MCF 10A (cell line): ENCODE data around the gene PDIA5. TPM values are rescaled to one million over a fixed set of nuclear protein-coding genes. Genes with fewer than 3 reads are reported as not detected.

Experiments
- BruUV-seq: library from RNA; stranded (reverse); fragments of 400-500 nt; replicated peaks from 2 replicates; lab custom pipeline; 2021; lab: Mats Ljungman, UMichigan
- CTCF ChIA-PET: fragments of 300-600 bp; sonication (Branson Sonifier 250); formaldehyde crosslinking; extraction: SDS; loops from one replicate; lab custom pipeline; 2021; ENCODE audit warnings: antibody characterized with exemption, inconsistent platforms; lab: Yijun Ruan, JAX
- POLR2A ChIA-PET: fragments of 300-600, 350-650 bp; sonication (Branson Sonifier 250); formaldehyde crosslinking; extraction: SDS; loops from one replicate; lab custom pipeline; 2020; ENCODE audit warnings: antibody characterized with exemption, inconsistent platforms; lab: Yijun Ruan, JAX
- DNase-seq: peaks from one replicate; pipeline ENCODE4 v3.0.0-alpha.2; 2018; ENCODE audit not compliant: unreplicated experiment
- H3K27ac Mint-ChIP-seq: one replicate; pipeline ENCODE4 v1.8.0; 2022; ENCODE audit warnings: mild to moderate bottlenecking, low read depth, mixed read lengths; ENCODE audit not compliant: unreplicated experiment
- H3K27me3 Mint-ChIP-seq: one replicate; pipeline ENCODE4 v1.8.0; 2022; ENCODE audit warnings: mixed read lengths; ENCODE audit not compliant: insufficient read depth, unreplicated experiment
- H3K36me3 Mint-ChIP-seq: one replicate; pipeline ENCODE4 v1.8.0; 2022; ENCODE audit warnings: mild to moderate bottlenecking, moderate library complexity, mixed read lengths; ENCODE audit not compliant: insufficient read depth, unreplicated experiment
- H3K4me1 Mint-ChIP-seq: one replicate; pipeline ENCODE4 v1.8.0; 2022; ENCODE audit warnings: mixed read lengths; ENCODE audit not compliant: insufficient read depth, unreplicated experiment
- H3K4me3 Mint-ChIP-seq: one replicate; pipeline ENCODE4 v1.8.0; 2022; ENCODE audit warnings: mild to moderate bottlenecking, moderate library complexity, mixed read lengths; ENCODE audit not compliant: unreplicated experiment
- H3K9me3 Mint-ChIP-seq: one replicate; pipeline ENCODE4 v1.8.0; 2022; ENCODE audit warnings: mixed read lengths; ENCODE audit not compliant: unreplicated experiment
- intact Hi-C: fragments of 100-400 bp; cut with micrococcal nuclease; formaldehyde crosslinking; loops from 2 replicates; pipeline ENCODE4 v1.14.1; 2022
- total RNA-seq: library from RNA; stranded (reverse); gene quantifications from 2 replicates; pipeline ENCODE4 v1.2.3, GENCODE V29; 2022
- TF ChIP-seq, protein P1 (sequence below): fragments of 200-600 bp; IDR thresholded peaks from one replicate; pipeline ENCODE4 v1.8.0; 2022; ENCODE audit warnings: antibody characterized with exemption, mild to moderate bottlenecking; ENCODE audit not compliant: unreplicated experiment

Gene PDIA5
- total RNA-seq, 1 experiment from 2014 or later: 47.7 TPM

- ChIA-PET POLR2A (interaction anchor here (0.8 to 1.6 kb wide), 2 partner anchors 10 to 15 kb away, joined by 3 to 4 read pairs; no protein-coding TSS in a partner anchor), CTCF (interaction anchor here (0.6 to 1.4 kb wide), 2 partner anchors 24 to 130 kb away, joined by 3 to 6 read pairs; no protein-coding TSS in a partner anchor)
- DNase-seq: no peak
- no TSS peak for BruUV-seq
- H3K36me3 Mint-ChIP-seq: peaks cover 50% of the 10 kb centered on the region
- H3K27ac Mint-ChIP-seq: no peak overlapping the region
- H3K9me3 Mint-ChIP-seq: no peaks in the 10 kb centered on the region
- intact Hi-C loops: no loop called here
- no peak overlapping the region for H3K4me3 Mint-ChIP-seq
- TF ChIP-seq, protein P1, sequence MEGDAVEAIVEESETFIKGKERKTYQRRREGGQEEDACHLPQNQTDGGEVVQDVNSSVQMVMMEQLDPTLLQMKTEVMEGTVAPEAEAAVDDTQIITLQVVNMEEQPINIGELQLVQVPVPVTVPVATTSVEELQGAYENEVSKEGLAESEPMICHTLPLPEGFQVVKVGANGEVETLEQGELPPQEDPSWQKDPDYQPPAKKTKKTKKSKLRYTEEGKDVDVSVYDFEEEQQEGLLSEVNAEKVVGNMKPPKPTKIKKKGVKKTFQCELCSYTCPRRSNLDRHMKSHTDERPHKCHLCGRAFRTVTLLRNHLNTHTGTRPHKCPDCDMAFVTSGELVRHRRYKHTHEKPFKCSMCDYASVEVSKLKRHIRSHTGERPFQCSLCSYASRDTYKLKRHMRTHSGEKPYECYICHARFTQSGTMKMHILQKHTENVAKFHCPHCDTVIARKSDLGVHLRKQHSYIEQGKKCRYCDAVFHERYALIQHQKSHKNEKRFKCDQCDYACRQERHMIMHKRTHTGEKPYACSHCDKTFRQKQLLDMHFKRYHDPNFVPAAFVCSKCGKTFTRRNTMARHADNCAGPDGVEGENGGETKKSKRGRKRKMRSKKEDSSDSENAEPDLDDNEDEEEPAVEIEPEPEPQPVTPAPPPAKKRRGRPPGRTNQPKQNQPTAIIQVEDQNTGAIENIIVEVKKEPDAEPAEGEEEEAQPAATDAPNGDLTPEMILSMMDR: no peak
- H3K27me3 Mint-ChIP-seq: no peaks in the 10 kb centered on the region
- peaks cover 14% of the 10 kb centered on the region for H3K4me1 Mint-ChIP-seq
These were observed 27.9 kb downstream of the PDIA5 start for GRCh38 chr3:123094516-123095313.

DNA sequence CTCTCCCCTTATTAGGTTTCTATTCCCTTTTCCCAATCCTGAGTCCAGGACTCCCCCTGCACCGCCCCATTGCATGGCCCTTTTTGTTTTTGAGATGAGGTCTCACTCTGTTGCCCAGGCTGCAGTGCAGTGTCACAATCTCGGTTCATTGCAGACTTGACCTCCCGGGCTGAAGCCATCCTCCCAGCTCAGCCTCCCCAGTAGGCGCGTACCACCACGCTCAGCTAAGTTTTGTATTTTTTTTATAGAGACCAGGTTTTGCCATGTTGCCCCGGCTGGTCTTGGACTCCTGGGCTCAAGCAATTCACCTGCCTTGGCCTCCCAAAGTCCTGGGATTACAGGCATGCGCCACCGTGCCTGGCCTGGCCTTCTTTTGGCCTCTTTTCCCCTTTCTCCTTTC, 29.3 kb downstream of the PDIA5 start:
- no peak overlapping the region for H3K27ac Mint-ChIP-seq
- no TSS peak for BruUV-seq
- H3K27me3 Mint-ChIP-seq: no peaks in the 10 kb centered on the region
- TF ChIP-seq, protein P1: no peak
- H3K36me3 Mint-ChIP-seq: peaks cover 54% of the 10 kb centered on the region
- no peak for DNase-seq
- intact Hi-C loops: no loop called here
- no peak overlapping the region for H3K4me3 Mint-ChIP-seq
- H3K4me1 Mint-ChIP-seq: peaks cover 14% of the 10 kb centered on the region
- CTCF ChIA-PET: no interaction called here
- POLR2A ChIA-PET: no interaction called here
- H3K9me3 Mint-ChIP-seq: no peaks in the 10 kb centered on the region

DNA sequence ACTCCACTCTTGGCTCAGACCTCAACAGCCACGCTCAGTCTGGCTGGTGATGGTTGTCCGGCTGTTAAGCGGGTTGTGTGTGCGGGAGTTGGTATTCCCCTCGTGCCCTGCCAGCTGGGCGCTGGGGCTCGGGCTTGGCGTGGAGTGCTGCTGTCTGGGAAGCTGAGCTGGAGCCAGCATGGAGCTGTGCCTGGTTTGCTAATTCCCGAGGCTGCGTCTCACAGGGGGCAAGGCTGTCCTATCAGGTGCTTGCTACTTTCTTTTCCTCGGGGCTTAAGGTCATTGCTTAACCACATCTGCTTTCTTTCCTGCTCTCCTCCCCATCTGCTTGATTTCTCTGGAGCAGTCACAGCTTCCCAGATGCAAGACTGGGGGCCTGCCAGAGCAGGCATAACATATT, 29.9 kb downstream of the PDIA5 start:
- H3K4me1 Mint-ChIP-seq: peaks cover 14% of the 10 kb centered on the region
- no peak overlapping the region for H3K27ac Mint-ChIP-seq
- BruUV-seq: no TSS peak
- no peaks in the 10 kb centered on the region for H3K27me3 Mint-ChIP-seq
- TF ChIP-seq, protein P1: no peak
- CTCF ChIA-PET: no interaction called here
- no peaks in the 10 kb centered on the region for H3K9me3 Mint-ChIP-seq
- H3K36me3 Mint-ChIP-seq: peaks cover 56% of the 10 kb centered on the region
- H3K4me3 Mint-ChIP-seq: no peak overlapping the region
- intact Hi-C loops: no loop called here
- DNase-seq: no peak
- POLR2A ChIA-PET: no interaction called here

DNA sequence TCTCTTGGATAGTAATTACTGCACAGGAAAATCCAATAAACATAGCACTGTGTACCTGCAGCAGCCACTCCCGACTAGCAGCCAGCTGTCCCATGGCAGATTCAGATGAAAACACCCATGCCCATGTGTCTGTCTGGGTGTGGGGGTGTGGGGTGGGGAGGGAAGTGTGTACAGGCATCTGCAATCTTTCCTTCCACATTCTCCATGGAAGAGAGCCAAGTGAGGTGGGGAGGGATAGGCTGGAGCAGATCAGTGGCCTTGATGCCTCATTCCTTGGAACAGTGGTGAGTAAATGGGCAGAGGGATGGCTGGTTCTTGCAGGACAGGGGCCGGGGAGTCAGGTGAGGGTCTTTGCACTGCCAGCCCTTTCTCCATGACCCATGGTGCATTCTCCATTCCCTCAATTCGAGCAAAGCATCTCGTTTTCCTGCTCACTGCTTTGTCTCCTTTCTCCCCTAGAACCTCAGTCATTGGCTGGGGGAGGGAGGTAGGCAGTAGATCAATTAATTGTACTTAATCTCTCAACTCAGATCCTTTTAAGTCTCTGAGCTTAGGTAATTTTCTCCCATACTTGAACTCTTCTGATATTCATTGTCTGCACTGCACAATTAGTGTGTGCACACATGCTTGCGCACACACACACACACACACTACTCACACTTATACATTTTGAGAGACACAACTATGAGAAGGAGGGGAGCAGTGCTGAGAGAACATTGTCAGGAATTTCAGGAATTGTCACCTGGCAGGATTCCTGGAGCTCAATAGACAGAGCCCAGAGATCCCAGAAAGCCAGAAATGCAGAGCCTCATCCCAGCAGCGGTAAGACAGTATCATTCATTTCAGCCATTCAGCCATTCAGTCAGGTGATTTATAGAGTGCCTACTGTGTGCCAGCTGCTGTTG, 31.9 kb downstream of the PDIA5 start:
- POLR2A ChIA-PET: interaction anchor here (0.7 kb wide), 1 partner anchor 25 kb away, joined by 3 read pairs; no protein-coding TSS in a partner anchor
- H3K4me1 Mint-ChIP-seq: peaks cover 19% of the 10 kb centered on the region
- no peaks in the 10 kb centered on the region for H3K9me3 Mint-ChIP-seq
- H3K4me3 Mint-ChIP-seq: no peak overlapping the region
- DNase-seq: no peak
- H3K27ac Mint-ChIP-seq: no peak overlapping the region
- CTCF ChIA-PET: interaction anchor here (1.1 kb wide), 1 partner anchor 15 kb away, joined by 3 read pairs; no protein-coding TSS in a partner anchor
- peaks cover 49% of the 10 kb centered on the region for H3K36me3 Mint-ChIP-seq
- no peaks in the 10 kb centered on the region for H3K27me3 Mint-ChIP-seq
- intact Hi-C loops: no loop called here
- BruUV-seq: no TSS peak
- TF ChIP-seq, protein P1: no peak
